Right cardiac atrium (tissue), 5 donors: ENCODE measurements around the gene TMEM154. TPM values are rescaled to one million over a fixed set of nuclear protein-coding genes. Genes with fewer than 3 reads are reported as not detected.
A peak's percentile ranks its signal among the peaks of the same experiment; 100 is the strongest.

ENCODE experiments used
- ATAC-seq, 2 donors: fragments of 200-7000 bp; cut with Tn5 transposase; one replicate each; pipeline versions ENCODE4 v1.8.0 to v1.9.1; 2020; ENCODE audit warnings: moderate library complexity in 2 of 2, mild to moderate bottlenecking in 1 of 2
- DNase-seq, 3 donors: peaks; one replicate each; pipeline ENCODE4 v3.0.0-alpha.2; 2020
- H3K27ac ChIP-seq: one replicate; pipeline ENCODE4 v1.5.1; 2013; ENCODE audit warnings: mild to moderate bottlenecking, low read length, control low read depth, moderate library complexity
- H3K27me3 ChIP-seq: one replicate; pipeline ENCODE4 v1.6.1; 2013; ENCODE audit not compliant: control insufficient read depth, insufficient read depth
- H3K4me1 ChIP-seq: one replicate; pipeline ENCODE4 v1.6.1; 2013; ENCODE audit warnings: low read length; ENCODE audit not compliant: control insufficient read depth, insufficient read depth
- H3K4me3 ChIP-seq: one replicate; pipeline ENCODE4 v1.5.1; 2013; ENCODE audit warnings: low read length, control low read depth
- H3K9me3 ChIP-seq: one replicate; pipeline ENCODE4 v1.6.1; 2013; ENCODE audit warnings: low read length; ENCODE audit not compliant: control insufficient read depth
- WGBS: extraction: QIAGEN DNeasy Blood & Tissue Kit; methylation state at CpG from one replicate; pipeline ENCODE4 v1.1.7; 2013; 5-methylcytosine and 5-hydroxymethylcytosine counted together
- intact Hi-C, 4 donors: fragments of 100-400 bp; cut with DNase I; formaldehyde crosslinking; loops; one replicate each; pipeline versions ENCODE4 v1.11.0 to v1.14.0; 2022 to 2023
- polyA plus RNA-seq: library from polyadenylated mRNA; stranded (reverse); fragments of 200-250 nt; gene quantifications from one replicate; pipeline ENCODE4 v1.2.3, GENCODE V29; 2013
- total RNA-seq, 4 donors: library from RNA; stranded (reverse); fragmentation: NEBNext Ultra II Directional; extraction: Animal tissue kit (Norgen Biotek cat#: 25700); gene quantifications; one replicate each; pipeline ENCODE4 v1.2.1, GENCODE V29; 2021
- donor health status: healthy with polysubstance abuse.
- donor health status: DM: no; HTN: yes; CAD: no.
- donor health status: DM: no; HTN: no; CAD: no.
- donor health status: DM: no; HTN: yes; CAD: no; lungs with severe emphysema.
- donor health status: DM: yes; HTN: yes; CAD: no.

The TMEM154 gene
- total and polyA plus RNA-seq, 5 donors, result 0.16 to 2.4 (median 1.2) TPM

DNA sequence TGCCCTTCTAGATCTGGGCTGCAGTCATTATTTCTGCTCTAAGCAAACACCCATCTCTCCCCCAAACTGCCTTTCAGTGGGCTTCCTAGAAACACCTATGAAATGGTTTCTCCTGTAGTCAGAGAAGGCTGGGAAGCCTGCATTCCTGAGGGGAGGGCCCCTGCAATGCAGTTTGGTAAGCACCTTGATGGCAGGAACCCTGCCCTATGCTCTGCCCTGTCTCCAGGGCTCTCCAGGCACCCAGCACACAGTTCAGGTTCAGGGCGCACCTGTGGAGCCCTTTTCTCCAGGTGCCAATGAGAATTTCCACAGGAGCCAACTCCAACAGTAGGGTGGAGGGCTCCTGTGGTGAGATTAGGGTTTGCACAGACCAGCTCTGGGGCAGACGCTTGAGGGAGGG is 74.8 kb downstream of the TMEM154 start:
- H3K4me3 ChIP-seq, result no peak overlapping the region
- H3K27ac ChIP-seq, result no peak overlapping the region
- intact Hi-C loops, result no loop called here
- H3K27me3 ChIP-seq, result no peaks in the 10 kb centered on the region
- no peaks in the 10 kb centered on the region for H3K4me1 ChIP-seq
- DNase-seq (no peak), ATAC-seq (no peak)
- H3K9me3 ChIP-seq, result no peaks in the 10 kb centered on the region
- 77% methylated on average over 2 of the region's 2 CpGs for WGBS

DNA sequence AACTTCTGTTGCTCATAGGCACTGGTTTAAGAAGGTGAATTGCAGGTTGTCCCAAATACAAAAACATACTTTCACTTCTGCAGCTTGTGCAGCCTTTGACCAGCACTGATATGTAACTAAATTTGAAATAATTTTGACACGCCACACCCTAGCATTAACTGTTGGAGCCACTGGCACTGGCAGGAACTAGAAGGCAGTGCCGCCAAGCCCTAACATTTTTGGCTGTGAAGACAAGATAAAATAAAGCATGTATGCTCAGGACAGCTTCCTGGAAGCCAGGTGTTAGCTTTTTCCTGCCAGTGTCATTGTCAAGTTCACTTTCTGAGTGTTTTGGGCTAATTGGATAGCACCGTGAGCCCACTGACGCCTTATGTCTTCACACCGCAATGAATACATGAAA is 78.6 kb downstream of the TMEM154 start:
- Histone ChIP-seq H3K27ac (no peak overlapping the region), H3K27me3 (no peaks in the 10 kb centered on the region), H3K4me3 (no peak overlapping the region), H3K4me1 (no peaks in the 10 kb centered on the region), H3K9me3 (no peaks in the 10 kb centered on the region)
- ATAC-seq (no peak), DNase-seq (no peak)
- intact Hi-C loops, result no loop called here
- 59% methylated on average over 5 of the region's 5 CpGs for WGBS

DNA sequence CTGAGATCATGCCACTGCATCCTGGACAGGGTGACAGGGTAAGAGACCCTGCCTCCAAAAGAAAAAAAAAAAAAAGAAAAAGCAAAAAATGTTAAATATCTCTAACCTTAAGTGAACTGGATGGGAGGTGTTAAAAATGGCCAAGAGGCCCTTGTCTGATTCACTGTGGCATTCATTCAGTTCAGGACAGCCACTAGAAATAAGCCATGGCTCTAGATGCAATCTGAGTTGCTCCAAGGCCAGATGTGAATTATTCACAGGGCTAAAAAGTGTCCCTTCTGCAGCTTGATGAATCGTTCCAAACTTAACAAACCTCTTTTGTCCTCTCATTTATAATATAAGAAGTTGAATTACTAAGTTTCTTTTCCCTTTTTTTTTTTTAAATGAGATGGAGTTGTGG is 80.2 kb downstream of the TMEM154 start:
- WGBS, result 50% methylated on average over 1 of the region's 1 CpG
- ATAC-seq, result no peak
- Histone ChIP-seq H3K9me3 (no peaks in the 10 kb centered on the region), H3K27ac (no peak overlapping the region), H3K27me3 (no peaks in the 10 kb centered on the region), H3K4me3 (no peak overlapping the region), H3K4me1 (no peaks in the 10 kb centered on the region)
- intact Hi-C loops, result no loop called here
- no peak for DNase-seq

DNA sequence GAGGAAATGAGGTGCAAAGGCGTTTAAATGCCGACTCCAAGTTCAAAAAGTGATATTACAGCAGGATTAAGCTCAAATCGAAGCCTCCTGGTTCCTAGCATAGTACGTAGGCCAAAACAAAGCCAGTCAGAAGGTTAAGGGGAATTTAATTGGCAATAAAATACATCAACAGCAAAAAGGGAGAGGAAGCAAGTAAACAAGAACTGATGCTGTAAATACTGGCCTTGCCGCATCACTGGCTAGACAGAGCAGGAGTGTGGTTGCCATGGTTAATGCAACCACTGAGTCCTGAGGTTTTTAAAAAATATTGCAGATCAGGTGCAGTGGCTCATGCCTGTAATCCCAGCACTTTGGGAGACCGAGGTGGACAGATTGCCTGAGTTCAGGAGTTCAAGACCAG is 80.7 kb downstream of the TMEM154 start:
- ATAC-seq, result no peak
- 67% methylated on average over 6 of the region's 6 CpGs for WGBS
- intact Hi-C loops, result no loop called here

DNA sequence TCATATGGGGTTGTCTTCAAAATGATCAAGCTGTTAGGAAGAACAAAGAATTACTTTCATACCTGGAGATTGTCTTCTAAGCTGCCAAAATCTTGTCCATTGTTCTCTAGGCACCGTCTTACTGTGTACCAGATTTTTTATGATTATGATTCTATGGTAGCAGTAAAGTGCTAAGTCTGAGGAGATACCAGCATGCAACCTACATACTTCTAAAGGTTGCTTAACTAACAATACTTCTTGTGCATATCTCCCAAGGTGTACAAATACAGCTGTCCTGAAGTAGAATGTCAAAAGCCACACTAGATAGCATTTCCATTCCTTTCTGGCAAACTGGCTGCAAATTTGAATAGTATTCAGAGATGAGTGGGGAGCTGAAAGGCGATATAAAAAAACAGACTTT is 81.3 kb downstream of the TMEM154 start:
- DNase-seq (no peak), ATAC-seq (no peak)
- Histone ChIP-seq H3K4me1 (no peaks in the 10 kb centered on the region), H3K27me3 (no peaks in the 10 kb centered on the region), H3K9me3 (no peaks in the 10 kb centered on the region), H3K4me3 (no peak overlapping the region), H3K27ac (no peak overlapping the region)
- intact Hi-C loops, result no loop called here
- WGBS, result 84% methylated on average over 2 of the region's 2 CpGs

More for the DNA sequence above, 80.7 kb downstream of the TMEM154 start:
- no peaks in the 10 kb centered on the region for H3K9me3 ChIP-seq
- no peak for DNase-seq
- no peak overlapping the region for H3K27ac ChIP-seq
- no peak overlapping the region for H3K4me3 ChIP-seq
- no peaks in the 10 kb centered on the region for H3K4me1 ChIP-seq
- H3K27me3 ChIP-seq, result no peaks in the 10 kb centered on the region

DNA sequence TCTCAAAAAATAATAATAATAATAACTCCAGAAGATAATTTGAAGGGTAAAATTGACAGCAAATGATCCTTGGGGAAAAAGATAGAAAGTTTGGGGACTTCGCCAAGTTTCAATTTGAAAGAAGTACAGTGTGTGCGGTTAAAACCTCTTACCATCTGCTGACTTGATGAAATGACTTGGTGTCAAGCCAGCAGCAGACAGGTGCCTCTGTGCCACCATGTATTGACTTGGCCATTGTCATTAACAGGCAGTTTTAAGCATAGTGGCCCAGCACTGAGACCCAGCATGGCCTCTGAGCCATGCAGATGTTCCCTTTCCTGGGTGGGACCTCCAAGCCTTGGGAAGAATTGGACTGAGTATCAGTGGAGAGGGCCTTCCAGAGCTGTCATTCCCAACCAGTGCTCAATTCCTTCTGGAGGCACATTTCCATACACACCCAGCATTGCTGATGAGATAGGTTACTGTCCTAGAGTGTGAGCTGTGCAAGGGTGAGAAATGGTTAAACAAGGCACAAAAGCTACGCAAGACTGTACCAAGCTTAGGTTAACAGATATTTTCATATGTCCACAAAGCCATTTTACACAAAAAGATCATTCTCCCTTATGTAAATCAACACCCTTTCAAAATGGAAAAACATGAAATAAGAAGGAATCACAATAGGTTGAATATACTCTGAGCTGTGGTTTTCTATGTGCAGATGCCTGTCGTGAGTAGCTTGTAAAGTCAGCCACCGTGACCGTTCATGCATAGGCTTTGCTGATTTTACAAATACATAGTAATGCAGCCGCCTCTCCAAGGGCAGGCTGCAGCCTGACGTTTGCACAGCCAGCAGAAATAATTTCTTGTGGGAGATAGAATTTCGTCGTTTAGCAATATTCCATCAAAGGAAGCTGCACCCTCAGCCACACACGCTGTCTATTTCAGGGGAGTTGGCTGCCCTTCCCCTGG is 84.5 kb downstream of the TMEM154 start:
- H3K9me3 ChIP-seq, result no peaks in the 10 kb centered on the region
- no peak overlapping the region for H3K4me3 ChIP-seq
- 65% methylated on average over 11 of the region's 11 CpGs for WGBS
- peaks cover 4% of the 10 kb centered on the region for H3K4me1 ChIP-seq
- no peaks in the 10 kb centered on the region for H3K27me3 ChIP-seq
- DNase-seq (no peak), ATAC-seq (no peak)
- intact Hi-C loops, result no loop called here
- no peak overlapping the region for H3K27ac ChIP-seq

DNA sequence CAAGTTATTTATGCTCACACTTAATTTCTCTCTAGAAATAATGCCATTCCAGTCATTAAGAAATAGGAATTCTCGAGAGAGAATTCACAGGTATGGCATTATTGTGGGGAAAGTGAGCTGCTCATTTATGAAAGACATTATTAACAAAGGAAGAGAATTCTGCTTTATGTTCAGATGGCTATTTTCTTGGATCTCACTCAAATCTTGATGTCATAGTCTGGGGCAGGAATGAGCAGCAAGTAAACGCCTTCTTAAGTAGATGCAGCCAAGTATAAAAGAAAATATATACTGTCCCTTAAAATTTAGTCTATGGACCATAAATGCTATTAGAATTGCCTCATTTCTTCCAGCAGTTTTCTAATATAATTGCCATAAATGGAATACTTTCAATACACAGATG is 85.7 kb downstream of the TMEM154 start:
- WGBS, result 73% methylated on average over 2 of the region's 2 CpGs
- H3K27ac ChIP-seq, result no peak overlapping the region
- DNase-seq (no peak), ATAC-seq (no peak)
- intact Hi-C loops, result no loop called here
- H3K4me1 ChIP-seq, result peaks cover 4% of the 10 kb centered on the region
- no peak overlapping the region for H3K4me3 ChIP-seq
- H3K27me3 ChIP-seq, result no peaks in the 10 kb centered on the region
- no peaks in the 10 kb centered on the region for H3K9me3 ChIP-seq

DNA sequence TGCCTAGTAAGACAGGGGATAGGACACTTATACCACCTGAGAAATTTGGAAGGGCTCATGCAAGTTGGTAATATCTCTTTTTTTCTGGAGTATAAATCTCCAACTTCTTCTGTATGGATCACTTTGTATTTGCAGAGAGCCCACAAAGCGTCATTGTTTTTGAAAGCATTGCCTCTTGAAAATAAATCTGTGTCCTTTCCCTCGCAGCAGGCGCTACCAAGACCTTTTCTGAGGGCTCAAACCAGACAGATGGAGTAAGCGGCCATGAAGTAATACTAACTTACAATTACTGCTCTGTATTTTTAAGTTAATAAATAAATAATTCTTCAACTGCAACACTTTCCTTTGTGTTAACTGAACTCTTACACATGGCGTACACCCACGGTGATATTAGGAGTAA is 87.9 kb downstream of the TMEM154 start:
- Histone ChIP-seq H3K27me3 (no peaks in the 10 kb centered on the region), H3K4me1 (peaks cover 4% of the 10 kb centered on the region), H3K27ac (no peak overlapping the region), H3K9me3 (no peaks in the 10 kb centered on the region), H3K4me3 (no peak overlapping the region)
- intact Hi-C loops, result no loop called here
- DNase-seq, result no peak
- ATAC-seq, result no peak
- WGBS, result 69% methylated on average over 6 of the region's 6 CpGs

DNA sequence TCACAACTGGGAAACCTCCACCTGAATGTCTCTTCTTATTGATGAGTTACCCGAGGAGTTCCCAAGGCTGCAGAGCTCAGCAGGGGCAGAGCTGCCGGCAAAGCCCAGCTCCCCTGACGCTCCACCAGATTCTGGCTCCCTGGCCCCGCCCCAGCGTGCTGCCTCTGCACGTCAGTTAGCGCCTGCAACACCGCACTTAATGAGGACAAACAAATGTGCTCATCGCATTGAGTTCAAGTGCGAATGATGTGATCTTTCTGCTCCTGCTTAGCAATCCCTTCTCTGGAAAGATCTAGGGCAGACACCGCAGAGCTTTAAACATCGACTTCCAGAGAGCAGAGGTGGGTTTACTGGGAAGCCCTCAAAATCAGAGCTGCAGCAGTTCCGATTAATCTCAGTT is 88.4 kb downstream of the TMEM154 start:
- 5% methylated on average over 13 of the region's 13 CpGs for WGBS
- Histone ChIP-seq H3K4me1 (peaks cover 4% of the 10 kb centered on the region), H3K27ac (no peak overlapping the region), H3K27me3 (no peaks in the 10 kb centered on the region), H3K4me3 (peak overlapping the region; percentile 4), H3K9me3 (no peaks in the 10 kb centered on the region)
- DNase-seq (peak; percentile 67 to 84 (median 81)), ATAC-seq (peak; percentile 85 to 87)
- intact Hi-C loops, result no loop called here

DNA sequence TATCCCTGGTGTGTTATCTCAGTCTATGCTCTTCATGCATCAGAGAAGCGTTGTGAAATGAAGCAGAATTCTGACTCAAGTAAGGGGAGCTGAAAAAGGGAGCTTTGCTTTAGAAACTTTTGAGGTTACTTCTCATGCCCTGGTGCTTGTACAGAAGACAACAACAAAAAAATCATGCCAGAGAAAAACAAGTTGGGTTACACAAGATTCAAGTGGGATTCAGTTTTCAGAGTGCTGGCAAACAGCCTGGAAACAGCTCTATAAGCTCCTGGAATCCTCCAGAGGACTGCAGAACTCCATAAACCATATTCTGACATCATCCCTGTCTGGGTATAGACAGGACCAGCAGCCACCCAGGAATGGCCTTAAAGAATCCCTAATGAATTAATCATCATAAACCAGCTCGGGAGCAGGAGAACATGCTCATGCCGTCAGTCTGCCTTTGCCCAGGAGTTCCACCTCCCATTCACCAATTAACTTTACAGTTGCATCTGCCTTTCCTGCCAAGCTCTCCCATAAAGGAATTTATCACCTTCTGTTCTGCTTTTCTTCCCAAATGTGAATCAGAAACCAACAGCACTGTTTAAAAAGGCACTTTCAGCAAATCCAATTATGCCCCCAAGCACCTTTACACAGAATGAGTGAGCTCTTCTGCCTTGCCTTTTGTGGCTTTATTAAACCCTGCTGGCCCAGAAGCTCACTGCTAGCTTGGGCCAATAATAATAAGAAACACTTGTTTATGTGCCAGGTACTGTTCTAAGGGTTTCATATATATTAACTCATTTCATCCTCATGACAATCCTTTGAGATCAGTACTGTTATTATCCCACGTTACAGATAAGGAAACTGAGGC is 89.4 kb downstream of the TMEM154 start:
- intact Hi-C loops, result no loop called here
- no peak overlapping the region for H3K4me3 ChIP-seq

DNA sequence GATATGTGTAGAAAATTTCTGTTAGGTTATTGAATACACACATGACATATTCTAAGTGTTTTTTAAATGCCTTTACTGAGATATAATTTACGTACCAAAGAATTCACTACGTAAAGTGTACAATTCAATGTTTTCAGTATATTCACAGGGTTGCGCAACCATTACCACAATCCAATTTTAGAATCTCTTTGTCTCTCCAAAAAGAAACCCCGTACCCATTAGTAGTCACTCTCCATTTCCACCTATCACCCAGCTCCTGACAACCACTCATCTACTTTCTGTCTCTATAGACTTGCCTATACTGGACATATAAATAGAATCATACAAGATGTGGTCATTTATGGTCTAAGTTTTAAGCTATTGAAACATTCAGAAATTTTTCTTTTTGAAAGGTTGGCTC is 90.9 kb downstream of the TMEM154 start:
- WGBS, result 90% methylated on average over 4 of the region's 4 CpGs
- ATAC-seq (no peak), DNase-seq (no peak)
- intact Hi-C loops, result no loop called here
- no peak overlapping the region for H3K4me3 ChIP-seq
- H3K27me3 ChIP-seq, result no peaks in the 10 kb centered on the region
- H3K4me1 ChIP-seq, result peaks cover 4% of the 10 kb centered on the region
- H3K9me3 ChIP-seq, result no peaks in the 10 kb centered on the region
- no peak overlapping the region for H3K27ac ChIP-seq

More for the DNA sequence above, 89.4 kb downstream of the TMEM154 start:
- WGBS, result 40% methylated on average over 4 of the region's 4 CpGs
- DNase-seq (no peak), ATAC-seq (peak in 1 of 2 donors; percentile 38)
- H3K27me3 ChIP-seq, result no peaks in the 10 kb centered on the region
- H3K4me1 ChIP-seq, result peaks cover 4% of the 10 kb centered on the region
- no peaks in the 10 kb centered on the region for H3K9me3 ChIP-seq
- no peak overlapping the region for H3K27ac ChIP-seq
